IMR-90 (cell line): ENCODE data around the gene NOX4. TPM values are rescaled to one million over a fixed set of nuclear protein-coding genes. Genes with fewer than 3 reads are reported as not detected.
"Not testable (repeated sequence)": the region's sequence is repeated elsewhere in the genome, so short reads cannot be mapped to it uniquely, and the experiment has no call there.

Experiments used
- ATAC-seq: fragments of 200-7000 bp; cut with Tn5 transposase; 2 replicates; pipeline ENCODE4 v1.9.1; 2020; ENCODE audit warnings: low read depth, mild to moderate bottlenecking, moderate library complexity
- BruUV-seq: library from RNA; stranded (reverse); fragments of 400-500 nt; replicated peaks from 2 replicates; lab custom pipeline; 2021; lab: Mats Ljungman, UMichigan
- CTCF ChIA-PET: fragments of 300-600 bp; formaldehyde crosslinking; extraction: SDS; loops from one replicate; lab custom pipeline; 2021; ENCODE audit warnings: antibody characterized with exemption; lab: Yijun Ruan, JAX
- POLR2A ChIA-PET: fragments of 300-600 bp; sonication (Branson Sonifier 250); formaldehyde crosslinking; loops from one replicate; lab custom pipeline; 2022; ENCODE audit warnings: antibody characterized with exemption; ENCODE audit not compliant: unreplicated experiment; lab: Charles Lee
- DNase-seq: peaks from one replicate; pipeline ENCODE4 v3.0.0; 2013
- H2AFZ ChIP-seq: replicated peaks from 2 replicates; pipeline ENCODE3; 2013; ENCODE audit warnings: low read length, mild to moderate bottlenecking; ENCODE audit not compliant: poor library complexity
- H2AK5ac ChIP-seq: 2 replicates; pipeline ENCODE4 v1.6.1; 2013; ENCODE audit warnings: low read depth, low read length, inconsistent platforms
- H2AK9ac ChIP-seq: replicated peaks from 2 replicates; pipeline ENCODE3; 2013; ENCODE audit warnings: mild to moderate bottlenecking, low read depth, low read length, moderate library complexity; ENCODE audit not compliant: poor library complexity
- H2BK120ac ChIP-seq: 2 replicates; pipeline ENCODE4 v1.6.1; 2013; ENCODE audit warnings: low read depth, low read length, inconsistent platforms
- H2BK15ac ChIP-seq: 3 replicates; pipeline ENCODE4 v1.6.1; 2013; ENCODE audit warnings: low read depth, low read length, inconsistent platforms
- H2BK20ac ChIP-seq: 2 replicates; pipeline ENCODE4 v1.6.1; 2013; ENCODE audit warnings: low read depth, mild to moderate bottlenecking, inconsistent platforms, low read length, moderate library complexity
- H2BK5ac ChIP-seq: 2 replicates; pipeline ENCODE4 v1.6.1; 2013; ENCODE audit warnings: mild to moderate bottlenecking, low read depth, low read length, inconsistent platforms; ENCODE audit not compliant: poor library complexity, severe bottlenecking
- H3K14ac ChIP-seq: replicated peaks from 2 replicates; pipeline ENCODE4 v1.6.1; 2013; ENCODE audit warnings: low read depth, low read length, inconsistent platforms
- H3K18ac ChIP-seq: 2 replicates; pipeline ENCODE4 v1.6.1; 2013; ENCODE audit warnings: low read depth, low read length, control low read depth
- H3K23ac ChIP-seq: 2 replicates; pipeline ENCODE4 v1.6.1; 2013; ENCODE audit warnings: low read depth, low read length, inconsistent platforms
- H3K27ac ChIP-seq: 2 replicates; pipeline ENCODE4 v1.5.1; 2013; ENCODE audit warnings: mild to moderate bottlenecking, control low read depth, low read length; ENCODE audit not compliant: insufficient read depth
- H3K27me3 ChIP-seq: 2 replicates; pipeline ENCODE4 v1.6.1; 2013; ENCODE audit warnings: low read length; ENCODE audit not compliant: control insufficient read depth, insufficient read depth
- H3K36me3 ChIP-seq: 2 replicates; pipeline ENCODE4 v1.6.1; 2013; ENCODE audit warnings: low read length, mixed read lengths; ENCODE audit not compliant: control insufficient read depth, insufficient read depth
- H3K4ac ChIP-seq: 2 replicates; pipeline ENCODE4 v1.6.1; 2013; ENCODE audit warnings: low read depth, low read length, inconsistent platforms
- H3K4me1 ChIP-seq: 2 replicates; pipeline ENCODE4 v1.6.1; 2013; ENCODE audit warnings: low read length, mixed read lengths; ENCODE audit not compliant: control insufficient read depth, insufficient read depth
- H3K4me2 ChIP-seq: 2 replicates; pipeline ENCODE4 v1.6.1; 2013; ENCODE audit warnings: low read depth, mild to moderate bottlenecking, control low read depth, low read length, moderate library complexity
- H3K4me3 ChIP-seq: 2 replicates; pipeline ENCODE4 v1.5.1; 2013; ENCODE audit warnings: low read depth, mild to moderate bottlenecking, control low read depth, low read length, moderate library complexity; ENCODE audit not compliant: insufficient read depth
- H3K56ac ChIP-seq: 2 replicates; pipeline ENCODE4 v1.6.1; 2013; ENCODE audit warnings: low read length, inconsistent platforms; ENCODE audit not compliant: insufficient read depth; ENCODE audit errors: extremely low read depth
- H3K79me1 ChIP-seq, 2 experiments: 2 replicates each; pipeline ENCODE4 v1.6.1; 2013; ENCODE audit warnings: low read length in 2 of 2, inconsistent platforms in 1 of 2, low read depth in 1 of 2
- H3K9ac ChIP-seq: 2 replicates; pipeline ENCODE4 v1.6.1; 2013; ENCODE audit warnings: low read depth, low read length, control low read depth
- H3K9me1 ChIP-seq: 2 replicates; pipeline ENCODE4 v1.6.1; 2013; ENCODE audit warnings: low read length, inconsistent platforms; ENCODE audit not compliant: insufficient read depth
- H3K9me3 ChIP-seq: 2 replicates; pipeline ENCODE4 v1.6.1; 2013; ENCODE audit warnings: low read length; ENCODE audit not compliant: control insufficient read depth, insufficient read depth
- H4K20me1 ChIP-seq: 2 replicates; pipeline ENCODE4 v1.6.1; 2013; ENCODE audit warnings: low read length, inconsistent platforms; ENCODE audit not compliant: insufficient read depth
- H4K5ac ChIP-seq: 2 replicates; pipeline ENCODE4 v1.6.1; 2013; ENCODE audit warnings: mild to moderate bottlenecking, low read depth, low read length, control low read depth
- H4K8ac ChIP-seq, 2 experiments: 2 replicates each; pipeline ENCODE4 v1.6.1; 2013; ENCODE audit warnings: low read depth in 2 of 2, low read length in 2 of 2, control low read depth in 1 of 2, inconsistent platforms in 1 of 2
- H4K91ac ChIP-seq: 2 replicates; pipeline ENCODE4 v1.6.1; 2013; ENCODE audit warnings: low read depth, low read length, inconsistent platforms; ENCODE audit not compliant: insufficient read depth
- WGBS, 2 experiments: methylation state at CpG; one replicate each; pipeline versions ENCODE4 v1.1.5 to v1.1.7; 2013; ENCODE audit warnings: missing lambda C conversion rate in 2 of 2; ENCODE audit not compliant: insufficient read length in 1 of 2; ENCODE audit errors: extremely low coverage in 2 of 2; 5-methylcytosine and 5-hydroxymethylcytosine counted together
- dilution Hi-C: fragments of 300-500 bp; cut with HindIII; formaldehyde crosslinking; loops from one replicate; pipeline ENCODE4 v1.14.3; 2018; ENCODE audit warnings: low sequenced_read_pairs; ENCODE audit not compliant: unreplicated experiment
- in situ Hi-C: fragments of 300-500 bp; cut with MboI; formaldehyde crosslinking; loops from 3 replicates; pipeline ENCODE4 v1.14.3; 2019; ENCODE audit warnings: low sequenced_read_pairs, inconsistent platforms, mixed read lengths
- intact Hi-C: fragments of 100-400 bp; cut with micrococcal nuclease; formaldehyde crosslinking; loops from 2 replicates; pipeline ENCODE4 v1.10.0; 2022
- polyA plus RNA-seq, 3 experiments: library from polyadenylated mRNA; depleted of rRNA; stranded (reverse); fragments of >200 nt; gene quantifications; 2 replicates each; pipeline ENCODE4 v1.2.3, GENCODE V29; 2012; ENCODE audit warnings: low replicate concordance in 1 of 3
- total RNA-seq: library from RNA; depleted of rRNA; stranded (reverse); fragments of >200 nt; gene quantifications from 2 replicates; pipeline ENCODE4 v1.2.3, GENCODE V29; 2012

The NOX4 gene
- total and polyA plus RNA-seq, 2 of the 4 experiments (the other 2 are of a cell fraction), result 4.7 to 11.7 TPM

DNA sequence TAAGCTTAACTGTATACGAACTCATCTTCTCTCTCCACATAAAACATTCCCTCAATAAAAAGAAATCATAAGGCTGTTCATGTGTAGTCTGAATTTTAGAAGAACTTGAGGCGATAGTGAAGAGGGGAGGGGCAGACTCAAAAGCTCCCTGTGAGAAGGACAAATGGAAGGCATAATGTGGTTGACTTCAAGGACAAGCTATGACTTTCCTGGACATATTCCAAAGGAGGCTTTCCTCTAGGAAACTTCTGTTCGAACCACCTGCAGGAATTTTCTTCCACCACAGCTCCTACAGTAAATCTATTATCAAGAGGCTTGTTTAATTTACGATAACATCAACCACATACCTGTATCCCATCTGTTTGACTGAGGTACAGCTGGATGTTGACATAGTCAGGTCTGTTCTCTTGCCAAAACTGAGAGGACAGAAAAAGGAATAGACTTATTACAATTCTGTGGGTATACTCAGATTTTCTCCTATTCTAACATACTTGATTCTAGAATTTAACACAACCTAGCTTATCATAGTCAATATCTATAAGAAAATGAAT is 154.0 kb downstream of the NOX4 start:
- dilution Hi-C loops, H3K23ac ChIP-seq, H2BK20ac ChIP-seq, H3K36me3 ChIP-seq, H3K9ac ChIP-seq, H4K20me1 ChIP-seq, H2BK120ac ChIP-seq, H3K4me2 ChIP-seq, H2BK15ac ChIP-seq, H3K4ac ChIP-seq, H3K4me1 ChIP-seq, H2AK9ac ChIP-seq, H2BK5ac ChIP-seq, DNase-seq, BruUV-seq, H2AK5ac ChIP-seq, ATAC-seq, H4K91ac ChIP-seq, H3K9me1 ChIP-seq, H4K5ac ChIP-seq, H3K4me3 ChIP-seq, H3K27ac ChIP-seq, H4K8ac ChIP-seq, H3K9me3 ChIP-seq, H3K56ac ChIP-seq, H3K27me3 ChIP-seq, H3K18ac ChIP-seq, H3K79me1 ChIP-seq, CTCF ChIA-PET, POLR2A ChIA-PET, H3K14ac ChIP-seq, H2AFZ ChIP-seq: not testable (repeated sequence)
- no CpG with 5 or more reads among the region's 4 CpGs for WGBS, 2 experiments
- in situ Hi-C loops, result loop anchor here (10.0 kb wide), 1 partner anchor 278 kb away; no protein-coding TSS in a partner anchor
- intact Hi-C loops, result loop anchor here (10.0 kb wide), 2 partner anchors 68 to 242 kb away; no protein-coding TSS in a partner anchor
